SU-DHL-6 (cell line): ENCODE data around the gene SBK1.

Experiments used
- H2AFZ ChIP-seq: fragments of 200-600 bp; sonication (generic); 2 replicates; pipeline ENCODE4 v1.6.1; 2014; ENCODE audit warnings: low read depth, mild to moderate bottlenecking, moderate library complexity, mixed read lengths, antibody characterized with exemption, low read length; ENCODE audit not compliant: severe bottlenecking
- H3F3A ChIP-seq: fragments of 200-600 bp; shearing (Covaris generic); 2 replicates; pipeline ENCODE4 v1.6.0; 2016; ENCODE audit warnings: antibody characterized with exemption, mild to moderate bottlenecking; ENCODE audit not compliant: insufficient read depth
- H3K27ac ChIP-seq: fragments of 200-600 bp; sonication (generic); 2 replicates; pipeline ENCODE4 v1.5.1; 2016; ENCODE audit warnings: low read depth, mild to moderate bottlenecking, low read length, moderate library complexity, mixed read lengths
- H3K27me3 ChIP-seq: fragments of 200-600 bp; sonication (generic), shearing (Covaris generic); 2 replicates; pipeline ENCODE4 v1.6.0; 2014; ENCODE audit warnings: mild to moderate bottlenecking, low read length
- H3K36me3 ChIP-seq: fragments of 200-600 bp; sonication (generic); 2 replicates; pipeline ENCODE4 v1.6.1; 2014; ENCODE audit warnings: mild to moderate bottlenecking, low read length, mixed read lengths
- H3K4me2 ChIP-seq: fragments of 300-600, 200-600 bp; shearing (Covaris generic), sonication (generic); 2 replicates; pipeline ENCODE4 v1.6.0; 2014; ENCODE audit warnings: low read length, low read depth, mild to moderate bottlenecking; ENCODE audit not compliant: poor library complexity, severe bottlenecking
- H3K4me3 ChIP-seq: fragments of 200-600 bp; sonication (generic); 2 replicates; pipeline ENCODE4 v1.5.1; 2014; ENCODE audit warnings: antibody characterized with exemption, low read length, mild to moderate bottlenecking, mixed read lengths; ENCODE audit not compliant: insufficient read depth, poor library complexity, severe bottlenecking
- H3K79me2 ChIP-seq: fragments of 200-600 bp; sonication (generic); 2 replicates; pipeline ENCODE4 v1.6.1; 2014; ENCODE audit warnings: mild to moderate bottlenecking, low read length, moderate library complexity; ENCODE audit not compliant: insufficient read depth
- H3K9ac ChIP-seq: fragments of 200-600 bp; sonication (generic); 2 replicates; pipeline ENCODE4 v1.7.0; 2014; ENCODE audit warnings: mild to moderate bottlenecking, low read length
- H3K9me2 ChIP-seq: fragments of 200-600 bp; sonication (generic); replicated peaks from 2 replicates; pipeline ENCODE4 v1.6.1; 2014; ENCODE audit warnings: low read length; ENCODE audit not compliant: insufficient read depth
- H3K9me3 ChIP-seq: fragments of 200-600 bp; sonication (generic); 2 replicates; pipeline ENCODE4 v1.6.1; 2014; ENCODE audit warnings: low read length, mixed read lengths; ENCODE audit not compliant: insufficient read depth
- H4K20me1 ChIP-seq: fragments of 200-600 bp; sonication (generic); 2 replicates; pipeline ENCODE4 v1.6.1; 2014; ENCODE audit warnings: low read depth, mild to moderate bottlenecking, antibody characterized with exemption, low read length, moderate library complexity, mixed read lengths
- EZH2phosphoT487 ChIP-seq: fragments of 200-600 bp; sonication (generic), shearing (Covaris generic); conservative IDR thresholded peaks from 2 replicates; pipeline ENCODE4 v1.6.1; 2018; ENCODE audit warnings: mild to moderate bottlenecking, antibody characterized with exemption, low read length, moderate library complexity, mixed read lengths
- TF ChIP-seq, protein P1 (sequence below): fragments of 200-600 bp; sonication (generic); IDR thresholded peaks from one replicate; pipeline ENCODE4 v1.5.1; 2017; ENCODE audit warnings: antibody characterized with exemption, mild to moderate bottlenecking, low read length, moderate library complexity; ENCODE audit not compliant: insufficient read depth, poor library complexity, severe bottlenecking

The SBK1 gene

DNA sequence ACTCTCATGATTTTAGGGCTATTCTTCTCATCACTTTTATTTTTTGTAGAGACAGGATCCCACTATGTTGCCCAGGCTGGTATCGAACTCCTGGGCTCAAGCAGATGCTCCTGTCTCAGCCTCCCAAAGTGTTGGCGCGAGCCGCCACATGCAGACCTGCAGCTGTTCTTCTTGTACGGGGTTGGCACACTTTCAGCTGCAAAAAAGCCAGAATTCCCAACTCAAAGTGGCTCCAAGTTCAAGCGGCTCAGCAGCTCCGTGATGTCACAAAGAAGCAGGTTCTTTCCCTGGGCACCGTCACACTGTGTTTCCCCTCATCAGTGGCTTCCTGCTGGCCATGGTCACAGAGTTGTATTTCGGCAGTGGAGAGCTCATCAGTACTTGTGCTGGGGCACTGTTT, 6.7 kb upstream of the SBK1 start:
- no peaks in the 10 kb centered on the region for H3K9me3 ChIP-seq
- no peak overlapping the region for H3K4me3 ChIP-seq
- no peak for TF ChIP-seq EZH2phosphoT487
- TF ChIP-seq, protein P1, sequence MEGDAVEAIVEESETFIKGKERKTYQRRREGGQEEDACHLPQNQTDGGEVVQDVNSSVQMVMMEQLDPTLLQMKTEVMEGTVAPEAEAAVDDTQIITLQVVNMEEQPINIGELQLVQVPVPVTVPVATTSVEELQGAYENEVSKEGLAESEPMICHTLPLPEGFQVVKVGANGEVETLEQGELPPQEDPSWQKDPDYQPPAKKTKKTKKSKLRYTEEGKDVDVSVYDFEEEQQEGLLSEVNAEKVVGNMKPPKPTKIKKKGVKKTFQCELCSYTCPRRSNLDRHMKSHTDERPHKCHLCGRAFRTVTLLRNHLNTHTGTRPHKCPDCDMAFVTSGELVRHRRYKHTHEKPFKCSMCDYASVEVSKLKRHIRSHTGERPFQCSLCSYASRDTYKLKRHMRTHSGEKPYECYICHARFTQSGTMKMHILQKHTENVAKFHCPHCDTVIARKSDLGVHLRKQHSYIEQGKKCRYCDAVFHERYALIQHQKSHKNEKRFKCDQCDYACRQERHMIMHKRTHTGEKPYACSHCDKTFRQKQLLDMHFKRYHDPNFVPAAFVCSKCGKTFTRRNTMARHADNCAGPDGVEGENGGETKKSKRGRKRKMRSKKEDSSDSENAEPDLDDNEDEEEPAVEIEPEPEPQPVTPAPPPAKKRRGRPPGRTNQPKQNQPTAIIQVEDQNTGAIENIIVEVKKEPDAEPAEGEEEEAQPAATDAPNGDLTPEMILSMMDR = no peak
- H3K79me2 ChIP-seq = no peaks in the 10 kb centered on the region
- H4K20me1 ChIP-seq = no peaks in the 10 kb centered on the region
- H2AFZ ChIP-seq = no peak overlapping the region
- H3K27ac ChIP-seq = no peak overlapping the region
- no peaks in the 10 kb centered on the region for H3K27me3 ChIP-seq
- no peaks in the 10 kb centered on the region for H3F3A ChIP-seq
- H3K9me2 ChIP-seq = no peaks in the 10 kb centered on the region
- H3K9ac ChIP-seq = no peak overlapping the region
- H3K36me3 ChIP-seq = no peaks in the 10 kb centered on the region
- no peak overlapping the region for H3K4me2 ChIP-seq

DNA sequence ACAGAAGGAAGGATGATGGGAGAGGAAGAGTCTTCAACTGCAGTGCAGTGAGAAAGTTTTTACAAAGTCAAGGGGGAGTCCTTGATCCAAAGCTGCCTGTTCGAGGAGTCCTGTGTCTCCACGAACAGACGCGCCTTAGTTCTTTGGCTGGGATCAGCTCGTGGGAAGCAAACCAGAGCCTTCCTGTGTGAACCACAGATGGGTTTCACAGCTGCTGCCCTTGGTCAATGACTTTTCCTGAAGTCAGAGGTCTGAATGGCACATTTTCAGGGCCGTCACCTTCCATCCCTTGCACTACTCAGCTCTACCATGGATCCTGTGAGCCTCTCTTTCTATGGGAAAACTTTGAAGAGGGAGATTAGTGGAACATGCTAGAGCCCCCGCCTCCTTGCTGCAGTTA, 4.2 kb upstream of the SBK1 start:
- Histone ChIP-seq H3K79me2 (no peaks in the 10 kb centered on the region), H2AFZ (no peak overlapping the region), H3K4me3 (no peak overlapping the region), H4K20me1 (no peaks in the 10 kb centered on the region), H3K9me2 (no peaks in the 10 kb centered on the region), H3K27me3 (no peaks in the 10 kb centered on the region), H3K9me3 (no peaks in the 10 kb centered on the region), H3K4me2 (no peak overlapping the region), H3F3A (no peaks in the 10 kb centered on the region), H3K9ac (no peak overlapping the region), H3K36me3 (no peaks in the 10 kb centered on the region), H3K27ac (no peak overlapping the region)
- TF ChIP-seq, protein P1 = no peak
- no peak for TF ChIP-seq EZH2phosphoT487

DNA sequence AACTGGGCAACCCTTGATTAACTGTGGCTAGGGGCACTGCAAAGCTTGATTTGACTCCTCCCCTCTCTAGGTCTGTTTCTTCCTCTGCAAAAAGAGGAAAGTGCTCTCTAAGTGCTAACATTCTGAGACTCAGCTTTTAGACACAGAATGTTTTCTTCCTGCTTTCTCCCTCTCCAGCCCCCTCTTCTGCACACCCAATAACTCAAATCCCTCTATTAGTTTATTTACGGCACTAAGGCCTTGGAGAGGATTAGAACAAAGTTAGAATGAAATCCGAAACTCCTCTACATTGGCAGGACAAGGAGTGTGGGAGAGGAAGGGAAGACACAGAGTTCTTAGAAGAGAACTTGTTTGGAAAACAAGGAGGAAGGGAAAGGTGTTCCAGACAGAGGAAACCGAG, 3.3 kb upstream of the SBK1 start:
- Histone ChIP-seq H3F3A (no peaks in the 10 kb centered on the region), H3K27me3 (no peaks in the 10 kb centered on the region), H3K79me2 (no peaks in the 10 kb centered on the region), H3K9me3 (no peaks in the 10 kb centered on the region), H3K36me3 (no peaks in the 10 kb centered on the region), H3K4me2 (no peak overlapping the region), H3K9me2 (no peaks in the 10 kb centered on the region), H3K27ac (no peak overlapping the region), H3K9ac (no peak overlapping the region), H4K20me1 (no peaks in the 10 kb centered on the region), H2AFZ (no peak overlapping the region), H3K4me3 (no peak overlapping the region)
- no peak for TF ChIP-seq EZH2phosphoT487
- TF ChIP-seq, protein P1 = no peak
